ENCODE measurements around the gene XG.

- no peak for TF ChIP-seq CTCF (IDR thresholded peaks at IDR 0.05; ENCODE audit: low read depth, low read length, poor library complexity, severe bottlenecking)
- no peak for TF ChIP-seq EZH2phosphoT487 (IDR thresholded peaks at IDR 0.05; ENCODE audit: borderline replicate concordance, low read length)
Measured at GRCh38 chrX:2723286-2723879, 28.5 kb upstream of the XG start.

All from DOHH2 (cell line).